IMR-90 (cell line): Measurements from ENCODE around the gene ITLN1. TPM values are rescaled to one million over a fixed set of nuclear protein-coding genes. Genes with fewer than 3 reads are reported as not detected.

ENCODE experiments used
- ATAC-seq: fragments of 200-7000 bp; cut with Tn5 transposase; 2 replicates; pipeline ENCODE4 v1.9.1; 2020; ENCODE audit warnings: low read depth, mild to moderate bottlenecking, moderate library complexity
- BruUV-seq: library from RNA; stranded (reverse); fragments of 400-500 nt; replicated peaks from 2 replicates; lab custom pipeline; 2021; lab: Mats Ljungman, UMichigan
- CTCF ChIA-PET: fragments of 300-600 bp; formaldehyde crosslinking; extraction: SDS; loops from one replicate; lab custom pipeline; 2021; ENCODE audit warnings: antibody characterized with exemption; lab: Yijun Ruan, JAX
- POLR2A ChIA-PET: fragments of 300-600 bp; sonication (Branson Sonifier 250); formaldehyde crosslinking; loops from one replicate; lab custom pipeline; 2022; ENCODE audit warnings: antibody characterized with exemption; ENCODE audit not compliant: unreplicated experiment; lab: Charles Lee
- DNase-seq: peaks from one replicate; pipeline ENCODE4 v3.0.0; 2013
- H2AFZ ChIP-seq: replicated peaks from 2 replicates; pipeline ENCODE3; 2013; ENCODE audit warnings: low read length, mild to moderate bottlenecking; ENCODE audit not compliant: poor library complexity
- H2AK5ac ChIP-seq: 2 replicates; pipeline ENCODE4 v1.6.1; 2013; ENCODE audit warnings: low read depth, low read length, inconsistent platforms
- H2AK9ac ChIP-seq: replicated peaks from 2 replicates; pipeline ENCODE3; 2013; ENCODE audit warnings: mild to moderate bottlenecking, low read depth, low read length, moderate library complexity; ENCODE audit not compliant: poor library complexity
- H2BK120ac ChIP-seq: 2 replicates; pipeline ENCODE4 v1.6.1; 2013; ENCODE audit warnings: low read depth, low read length, inconsistent platforms
- H2BK15ac ChIP-seq: 3 replicates; pipeline ENCODE4 v1.6.1; 2013; ENCODE audit warnings: low read depth, low read length, inconsistent platforms
- H2BK20ac ChIP-seq: 2 replicates; pipeline ENCODE4 v1.6.1; 2013; ENCODE audit warnings: low read depth, mild to moderate bottlenecking, inconsistent platforms, low read length, moderate library complexity
- H2BK5ac ChIP-seq: 2 replicates; pipeline ENCODE4 v1.6.1; 2013; ENCODE audit warnings: mild to moderate bottlenecking, low read depth, low read length, inconsistent platforms; ENCODE audit not compliant: poor library complexity, severe bottlenecking
- H3K14ac ChIP-seq: replicated peaks from 2 replicates; pipeline ENCODE4 v1.6.1; 2013; ENCODE audit warnings: low read depth, low read length, inconsistent platforms
- H3K18ac ChIP-seq: 2 replicates; pipeline ENCODE4 v1.6.1; 2013; ENCODE audit warnings: low read depth, low read length, control low read depth
- H3K23ac ChIP-seq: 2 replicates; pipeline ENCODE4 v1.6.1; 2013; ENCODE audit warnings: low read depth, low read length, inconsistent platforms
- H3K27ac ChIP-seq: 2 replicates; pipeline ENCODE4 v1.5.1; 2013; ENCODE audit warnings: mild to moderate bottlenecking, control low read depth, low read length; ENCODE audit not compliant: insufficient read depth
- H3K27me3 ChIP-seq: 2 replicates; pipeline ENCODE4 v1.6.1; 2013; ENCODE audit warnings: low read length; ENCODE audit not compliant: control insufficient read depth, insufficient read depth
- H3K36me3 ChIP-seq: 2 replicates; pipeline ENCODE4 v1.6.1; 2013; ENCODE audit warnings: low read length, mixed read lengths; ENCODE audit not compliant: control insufficient read depth, insufficient read depth
- H3K4ac ChIP-seq: 2 replicates; pipeline ENCODE4 v1.6.1; 2013; ENCODE audit warnings: low read depth, low read length, inconsistent platforms
- H3K4me1 ChIP-seq: 2 replicates; pipeline ENCODE4 v1.6.1; 2013; ENCODE audit warnings: low read length, mixed read lengths; ENCODE audit not compliant: control insufficient read depth, insufficient read depth
- H3K4me2 ChIP-seq: 2 replicates; pipeline ENCODE4 v1.6.1; 2013; ENCODE audit warnings: low read depth, mild to moderate bottlenecking, control low read depth, low read length, moderate library complexity
- H3K4me3 ChIP-seq: 2 replicates; pipeline ENCODE4 v1.5.1; 2013; ENCODE audit warnings: low read depth, mild to moderate bottlenecking, control low read depth, low read length, moderate library complexity; ENCODE audit not compliant: insufficient read depth
- H3K56ac ChIP-seq: 2 replicates; pipeline ENCODE4 v1.6.1; 2013; ENCODE audit warnings: low read length, inconsistent platforms; ENCODE audit not compliant: insufficient read depth; ENCODE audit errors: extremely low read depth
- H3K79me1 ChIP-seq, 2 experiments: 2 replicates each; pipeline ENCODE4 v1.6.1; 2013; ENCODE audit warnings: low read length in 2 of 2, inconsistent platforms in 1 of 2, low read depth in 1 of 2
- H3K9ac ChIP-seq: 2 replicates; pipeline ENCODE4 v1.6.1; 2013; ENCODE audit warnings: low read depth, low read length, control low read depth
- H3K9me1 ChIP-seq: 2 replicates; pipeline ENCODE4 v1.6.1; 2013; ENCODE audit warnings: low read length, inconsistent platforms; ENCODE audit not compliant: insufficient read depth
- H3K9me3 ChIP-seq: 2 replicates; pipeline ENCODE4 v1.6.1; 2013; ENCODE audit warnings: low read length; ENCODE audit not compliant: control insufficient read depth, insufficient read depth
- H4K20me1 ChIP-seq: 2 replicates; pipeline ENCODE4 v1.6.1; 2013; ENCODE audit warnings: low read length, inconsistent platforms; ENCODE audit not compliant: insufficient read depth
- H4K5ac ChIP-seq: 2 replicates; pipeline ENCODE4 v1.6.1; 2013; ENCODE audit warnings: mild to moderate bottlenecking, low read depth, low read length, control low read depth
- H4K8ac ChIP-seq, 2 experiments: 2 replicates each; pipeline ENCODE4 v1.6.1; 2013; ENCODE audit warnings: low read depth in 2 of 2, low read length in 2 of 2, control low read depth in 1 of 2, inconsistent platforms in 1 of 2
- H4K91ac ChIP-seq: 2 replicates; pipeline ENCODE4 v1.6.1; 2013; ENCODE audit warnings: low read depth, low read length, inconsistent platforms; ENCODE audit not compliant: insufficient read depth
- BHLHE40 ChIP-seq: fragments of 150-350 bp; IDR thresholded peaks from 2 replicates; pipeline ENCODE4 v1.6.1; 2016; ENCODE audit warnings: mild to moderate bottlenecking, low read depth, low read length
- CEBPB ChIP-seq: IDR thresholded peaks from 2 replicates; pipeline ENCODE4 v1.6.1; 2012; ENCODE audit warnings: low read depth, low read length, improper control_type of control experiment
- CTCF ChIP-seq: conservative IDR thresholded peaks from 2 replicates; pipeline ENCODE4 v1.5.1; 2012; ENCODE audit warnings: mild to moderate bottlenecking, low read depth, low read length, improper control_type of control experiment
- ELK1 ChIP-seq: fragments of 150-350 bp; IDR thresholded peaks from 2 replicates; pipeline ENCODE4 v1.6.1; 2016; ENCODE audit warnings: low read depth, mild to moderate bottlenecking, low read length, moderate library complexity, borderline replicate concordance
- MAFK ChIP-seq: IDR thresholded peaks from 2 replicates; pipeline ENCODE4 v1.6.1; 2012; ENCODE audit warnings: low read depth, low read length, improper control_type of control experiment
- MAZ ChIP-seq: IDR thresholded peaks from 2 replicates; pipeline ENCODE4 v1.6.1; 2012; ENCODE audit warnings: low read depth, mild to moderate bottlenecking, low read length, improper control_type of control experiment, moderate library complexity, borderline replicate concordance
- POLR2A ChIP-seq: IDR thresholded peaks from 2 replicates; pipeline ENCODE4 v1.6.1; 2012; ENCODE audit warnings: mild to moderate bottlenecking, low read depth, low read length
- RFX5 ChIP-seq: IDR thresholded peaks from 2 replicates; pipeline ENCODE4 v1.8.0; 2012; ENCODE audit warnings: low read depth, mild to moderate bottlenecking, low read length, moderate library complexity
- WGBS, 2 experiments: methylation state at CpG; one replicate each; pipeline versions ENCODE4 v1.1.5 to v1.1.7; 2013; ENCODE audit warnings: missing lambda C conversion rate in 2 of 2; ENCODE audit not compliant: insufficient read length in 1 of 2; ENCODE audit errors: extremely low coverage in 2 of 2; 5-methylcytosine and 5-hydroxymethylcytosine counted together
- dilution Hi-C: fragments of 300-500 bp; cut with HindIII; formaldehyde crosslinking; loops from one replicate; pipeline ENCODE4 v1.14.3; 2018; ENCODE audit warnings: low sequenced_read_pairs; ENCODE audit not compliant: unreplicated experiment
- in situ Hi-C: fragments of 300-500 bp; cut with MboI; formaldehyde crosslinking; loops from 3 replicates; pipeline ENCODE4 v1.14.3; 2019; ENCODE audit warnings: low sequenced_read_pairs, inconsistent platforms, mixed read lengths
- intact Hi-C: fragments of 100-400 bp; cut with micrococcal nuclease; formaldehyde crosslinking; loops from 2 replicates; pipeline ENCODE4 v1.10.0; 2022
- polyA plus RNA-seq, 3 experiments: library from polyadenylated mRNA; depleted of rRNA; stranded (reverse); fragments of >200 nt; gene quantifications; 2 replicates each; pipeline ENCODE4 v1.2.3, GENCODE V29; 2012; ENCODE audit warnings: low replicate concordance in 1 of 3
- total RNA-seq: library from RNA; depleted of rRNA; stranded (reverse); fragments of >200 nt; gene quantifications from 2 replicates; pipeline ENCODE4 v1.2.3, GENCODE V29; 2012

ITLN1 gene
- total and polyA plus RNA-seq, 2 of the 4 experiments (the other 2 are of a cell fraction) = not detected

GRCh38 chr1:160858507-160858906 is 26.5 kb downstream of the ITLN1 start:
- H4K20me1 ChIP-seq = no peaks in the 10 kb centered on the region
- intact Hi-C loops (no loop called here), dilution Hi-C loops (no loop called here), in situ Hi-C loops (no loop called here)
- H3K27ac ChIP-seq = no peak overlapping the region
- H3K9me1 ChIP-seq = no peaks in the 10 kb centered on the region
- H3K9ac ChIP-seq = no peak overlapping the region
- H2BK15ac ChIP-seq = no peak overlapping the region
- ChIA-PET CTCF (interaction anchor here (0.7 to 1.1 kb wide), 2 partner anchors 8 to 54 kb away, joined by 3 to 10 read pairs; no protein-coding TSS in a partner anchor), POLR2A (no interaction called here)
- no peak for ATAC-seq
- no peak overlapping the region for H3K23ac ChIP-seq
- H2BK5ac ChIP-seq = no peak overlapping the region
- no peak overlapping the region for H4K8ac ChIP-seq
- no peak overlapping the region for H3K14ac ChIP-seq
- H3K9me3 ChIP-seq = no peaks in the 10 kb centered on the region
- no peak overlapping the region for H2AK9ac ChIP-seq
- TF ChIP-seq CEBPB (no peak), CTCF (no peak), MAFK (no peak), MAZ (no peak), ELK1 (no peak), RFX5 (no peak), POLR2A (no peak), BHLHE40 (no peak)
- H2AK5ac ChIP-seq = no peak overlapping the region
- H3K79me1 ChIP-seq = no peaks in the 10 kb centered on the region
- H2BK20ac ChIP-seq = no peak overlapping the region
- H3K4me3 ChIP-seq = no peak overlapping the region
- no peak overlapping the region for H3K18ac ChIP-seq
- no peak overlapping the region for H2BK120ac ChIP-seq
- no TSS peak for BruUV-seq
- no peaks in the 10 kb centered on the region for H3K36me3 ChIP-seq
- no peak for DNase-seq
- WGBS, 2 experiments = no CpG with 5 or more reads among the region's 3 CpGs
- no peak overlapping the region for H3K56ac ChIP-seq
- no peak overlapping the region for H3K4me2 ChIP-seq
- no peak overlapping the region for H2AFZ ChIP-seq
- no peaks in the 10 kb centered on the region for H3K4me1 ChIP-seq
- H4K91ac ChIP-seq = no peak overlapping the region
- H3K4ac ChIP-seq = no peak overlapping the region
- H3K27me3 ChIP-seq = no peaks in the 10 kb centered on the region
- no peak overlapping the region for H4K5ac ChIP-seq
